ENCODE measurements around the gene KRTAP20-1.

DNA sequence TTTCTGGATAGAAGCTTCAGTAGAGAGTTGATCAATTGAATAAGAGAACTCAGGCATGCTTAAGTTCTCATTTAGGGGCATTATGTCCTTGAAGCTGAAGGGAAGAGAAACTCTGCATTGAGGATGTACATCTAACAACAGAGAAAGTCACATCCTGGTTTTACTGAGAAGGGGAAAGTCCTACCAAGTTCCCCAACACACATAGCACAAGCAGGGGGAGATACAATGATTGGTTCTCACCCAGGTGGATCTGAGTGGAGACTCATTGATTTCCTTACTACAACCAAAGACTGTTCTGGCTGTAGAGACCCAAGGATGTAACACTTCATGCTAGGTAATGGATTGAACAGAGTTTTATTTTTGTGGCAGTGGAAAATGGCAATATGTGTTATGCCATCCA lies 1.0 kb upstream of the KRTAP20-1 start:
- TF ChIP-seq POLR2A (IDR thresholded peaks at IDR 0.05), result no peak
- TF ChIP-seq, protein P1, sequence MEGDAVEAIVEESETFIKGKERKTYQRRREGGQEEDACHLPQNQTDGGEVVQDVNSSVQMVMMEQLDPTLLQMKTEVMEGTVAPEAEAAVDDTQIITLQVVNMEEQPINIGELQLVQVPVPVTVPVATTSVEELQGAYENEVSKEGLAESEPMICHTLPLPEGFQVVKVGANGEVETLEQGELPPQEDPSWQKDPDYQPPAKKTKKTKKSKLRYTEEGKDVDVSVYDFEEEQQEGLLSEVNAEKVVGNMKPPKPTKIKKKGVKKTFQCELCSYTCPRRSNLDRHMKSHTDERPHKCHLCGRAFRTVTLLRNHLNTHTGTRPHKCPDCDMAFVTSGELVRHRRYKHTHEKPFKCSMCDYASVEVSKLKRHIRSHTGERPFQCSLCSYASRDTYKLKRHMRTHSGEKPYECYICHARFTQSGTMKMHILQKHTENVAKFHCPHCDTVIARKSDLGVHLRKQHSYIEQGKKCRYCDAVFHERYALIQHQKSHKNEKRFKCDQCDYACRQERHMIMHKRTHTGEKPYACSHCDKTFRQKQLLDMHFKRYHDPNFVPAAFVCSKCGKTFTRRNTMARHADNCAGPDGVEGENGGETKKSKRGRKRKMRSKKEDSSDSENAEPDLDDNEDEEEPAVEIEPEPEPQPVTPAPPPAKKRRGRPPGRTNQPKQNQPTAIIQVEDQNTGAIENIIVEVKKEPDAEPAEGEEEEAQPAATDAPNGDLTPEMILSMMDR (IDR thresholded peaks at IDR 0.05), result no peak

All from uterus (tissue), 2 donors.